GM03348 (cell line): ENCODE results near the gene CTDP1.

Experiments
- DNase-seq: peaks from one replicate; pipeline ENCODE4 v3.0.0; 2012; ENCODE audit warnings: low spot score

CTDP1 gene

DNA sequence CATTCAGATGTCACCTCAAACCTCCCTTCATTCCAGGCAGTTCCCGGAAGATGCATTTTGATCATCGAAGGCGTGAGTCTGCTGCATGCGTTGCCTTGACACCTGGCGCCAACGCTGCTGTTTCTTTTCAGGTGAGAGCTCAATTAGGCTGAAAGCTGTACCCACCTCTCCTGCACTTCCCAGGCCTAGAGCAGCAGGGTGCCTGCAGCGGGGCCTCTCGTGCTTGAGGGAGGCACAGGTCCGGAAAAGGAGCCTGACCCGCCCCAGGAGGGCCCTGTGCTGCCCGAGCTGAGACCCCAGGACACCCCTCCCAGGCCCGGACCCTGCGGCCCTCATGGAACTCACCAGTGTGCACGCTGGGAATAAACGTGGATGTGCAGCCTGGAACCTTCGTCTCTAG, 86.7 kb downstream of the CTDP1 start:
- DNase-seq, result no peak

DNA sequence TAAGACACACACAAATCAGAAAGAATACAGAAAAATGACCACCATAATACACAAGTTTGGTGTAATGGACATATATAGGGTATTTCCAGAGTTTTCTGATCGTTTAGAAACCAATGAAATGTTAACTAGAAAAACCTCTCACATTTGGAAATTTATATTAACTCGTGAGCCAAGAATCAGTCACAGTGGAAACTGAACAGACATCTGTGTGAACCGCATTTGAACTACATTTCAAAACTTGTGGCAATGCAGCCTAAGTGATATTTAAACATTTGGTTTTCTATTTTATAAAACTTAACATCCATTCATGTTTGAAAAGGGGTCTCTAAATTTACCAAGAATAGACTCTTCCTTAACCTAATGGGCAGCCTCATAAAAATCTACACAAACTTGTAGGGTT, 89.1 kb downstream of the CTDP1 start:
- no peak for DNase-seq

DNA sequence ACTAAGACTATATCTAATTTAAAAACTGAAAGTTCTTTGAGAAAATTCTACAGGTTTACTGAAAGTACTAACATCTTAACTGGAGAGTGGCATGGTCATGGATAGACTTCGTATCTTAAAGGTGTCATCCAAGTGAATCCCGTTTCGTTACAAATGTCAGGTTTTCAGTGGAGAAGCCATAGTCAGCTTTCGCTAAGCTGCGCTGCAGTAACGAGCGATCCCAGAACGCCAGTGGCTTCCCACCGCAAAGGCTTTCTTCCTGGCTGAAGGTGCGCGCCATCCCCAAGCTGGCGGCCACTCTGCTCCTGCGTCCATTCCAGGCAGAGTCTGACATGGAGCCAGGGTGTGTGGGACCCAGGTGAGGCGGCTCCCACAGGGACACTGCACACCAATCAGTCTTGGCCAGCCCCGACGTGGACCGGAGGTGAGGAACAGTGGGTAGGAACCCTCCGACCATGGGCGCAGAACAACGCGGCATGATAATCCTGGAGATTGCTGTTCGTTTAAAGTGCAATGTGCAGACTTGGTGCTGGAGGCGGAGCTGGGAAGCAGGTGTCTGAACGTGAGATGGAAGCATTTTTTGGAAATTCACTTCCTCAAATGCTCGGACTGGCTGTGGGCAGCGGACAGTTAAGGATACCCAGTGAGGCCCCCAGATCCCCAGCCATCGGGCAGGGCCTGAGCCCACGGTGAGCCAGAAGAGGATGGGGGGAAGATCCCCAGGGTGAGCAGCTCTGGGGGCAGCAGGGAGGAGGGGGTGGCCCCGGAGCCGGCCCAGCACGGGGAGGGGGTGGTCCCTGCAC, 90.3 kb downstream of the CTDP1 start:
- DNase-seq, result no peak

DNA sequence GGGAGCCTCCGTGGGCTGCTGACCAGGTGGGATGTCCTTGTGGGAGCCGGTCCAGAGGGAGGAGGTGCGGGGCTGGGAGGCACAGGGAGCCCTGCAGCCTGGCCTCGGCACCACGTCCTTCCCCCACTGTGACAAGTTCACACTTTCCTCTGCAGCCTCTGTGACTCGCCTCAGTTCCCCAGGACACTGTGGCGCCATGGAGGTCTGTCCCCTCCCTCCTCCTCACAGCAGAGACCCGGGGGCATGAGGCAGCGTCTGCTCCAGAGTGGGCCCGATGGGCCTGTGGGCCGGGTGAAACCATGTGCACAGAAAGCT, 90.9 kb downstream of the CTDP1 start:
- no peak for DNase-seq

DNA sequence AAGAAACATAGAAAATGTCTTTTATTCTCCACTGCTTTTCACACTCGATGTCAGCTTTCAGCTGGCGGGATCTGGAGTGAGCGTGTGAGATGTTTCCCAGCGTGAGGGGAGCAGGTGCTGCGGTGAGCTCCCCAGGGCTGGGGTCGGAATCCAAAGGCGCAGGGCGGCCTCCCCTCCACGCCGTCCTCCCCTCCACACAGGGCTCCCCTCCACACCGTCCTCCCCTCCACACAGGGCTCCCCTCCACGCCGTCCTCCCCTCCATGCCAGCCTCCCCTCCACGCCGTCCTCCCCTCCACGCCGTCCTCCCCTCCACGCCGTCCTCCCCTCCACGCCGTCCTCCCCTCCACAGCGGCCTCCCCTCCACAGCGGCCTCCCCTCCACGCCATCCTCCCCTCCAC, 91.2 kb downstream of the CTDP1 start:
- DNase-seq, result no peak

DNA sequence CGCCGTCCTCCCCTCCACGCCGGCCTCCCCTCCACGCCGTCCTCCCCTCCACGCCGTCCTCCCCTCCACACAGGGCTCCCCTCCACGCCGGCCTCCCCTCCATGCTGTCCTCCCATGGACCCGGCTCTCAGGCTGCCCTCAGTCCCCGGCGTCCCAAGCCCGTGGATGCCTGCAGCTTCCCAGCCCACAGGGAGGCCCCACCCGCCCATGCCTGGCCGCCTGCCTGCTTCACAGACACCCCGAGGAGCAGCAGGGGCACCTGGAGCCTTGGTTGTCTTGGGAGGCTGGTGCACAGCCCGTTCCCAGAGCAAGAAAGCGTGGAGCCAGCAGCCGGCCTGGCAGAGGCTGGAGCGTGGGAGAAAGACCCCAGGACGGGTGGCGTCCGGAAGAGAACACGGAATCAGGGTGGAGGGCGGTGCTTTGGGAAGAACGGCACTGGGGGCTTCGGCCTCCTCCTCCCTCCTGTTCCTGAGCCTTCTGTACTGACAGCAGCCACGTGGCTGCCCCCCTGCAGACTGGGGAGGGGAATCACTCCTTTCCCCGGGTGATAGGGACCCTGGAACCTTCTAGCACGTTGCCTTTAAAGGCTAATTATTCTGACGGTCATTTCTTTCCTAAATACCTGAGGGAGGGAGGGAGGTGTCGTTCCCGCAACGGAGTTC, 92.0 kb downstream of the CTDP1 start:
- DNase-seq, result no peak

DNA sequence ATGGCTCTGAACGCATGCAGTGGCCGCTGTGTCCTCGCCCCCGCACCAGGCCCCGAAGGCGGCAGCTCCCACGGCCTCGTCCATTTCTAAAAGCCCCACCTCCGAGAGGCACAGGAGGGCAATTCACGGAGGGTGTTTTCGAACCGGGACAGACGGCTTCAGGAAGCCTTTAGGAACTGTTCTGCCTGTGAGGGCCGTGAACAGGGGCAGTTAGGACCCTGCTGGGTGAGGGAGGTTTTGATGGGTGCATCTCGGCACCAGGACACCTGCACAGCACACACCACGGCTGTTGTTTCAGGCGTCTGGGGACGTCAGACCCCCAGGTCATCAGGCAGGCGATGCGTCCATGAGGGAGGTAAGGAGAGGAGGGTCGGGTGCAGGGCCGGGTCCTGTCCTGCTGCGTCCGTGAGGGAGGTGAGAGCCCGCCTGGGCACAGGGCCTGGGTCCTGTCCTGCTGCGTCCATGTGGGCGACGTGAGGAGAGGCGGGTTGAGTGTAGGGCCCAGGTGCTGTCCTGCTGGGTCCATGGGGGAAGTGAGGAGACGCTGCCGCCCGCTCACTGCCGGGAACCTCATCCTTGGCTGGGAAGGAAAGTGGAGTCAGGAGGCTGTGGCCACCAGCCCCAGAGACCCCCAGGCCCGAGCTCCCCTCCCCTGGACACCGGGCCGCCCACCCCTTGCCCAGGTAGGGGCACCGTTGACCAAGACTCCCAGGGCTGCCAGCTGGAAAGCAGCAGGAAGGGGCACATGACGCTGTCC, 92.7 kb downstream of the CTDP1 start:
- DNase-seq, result no peak

DNA sequence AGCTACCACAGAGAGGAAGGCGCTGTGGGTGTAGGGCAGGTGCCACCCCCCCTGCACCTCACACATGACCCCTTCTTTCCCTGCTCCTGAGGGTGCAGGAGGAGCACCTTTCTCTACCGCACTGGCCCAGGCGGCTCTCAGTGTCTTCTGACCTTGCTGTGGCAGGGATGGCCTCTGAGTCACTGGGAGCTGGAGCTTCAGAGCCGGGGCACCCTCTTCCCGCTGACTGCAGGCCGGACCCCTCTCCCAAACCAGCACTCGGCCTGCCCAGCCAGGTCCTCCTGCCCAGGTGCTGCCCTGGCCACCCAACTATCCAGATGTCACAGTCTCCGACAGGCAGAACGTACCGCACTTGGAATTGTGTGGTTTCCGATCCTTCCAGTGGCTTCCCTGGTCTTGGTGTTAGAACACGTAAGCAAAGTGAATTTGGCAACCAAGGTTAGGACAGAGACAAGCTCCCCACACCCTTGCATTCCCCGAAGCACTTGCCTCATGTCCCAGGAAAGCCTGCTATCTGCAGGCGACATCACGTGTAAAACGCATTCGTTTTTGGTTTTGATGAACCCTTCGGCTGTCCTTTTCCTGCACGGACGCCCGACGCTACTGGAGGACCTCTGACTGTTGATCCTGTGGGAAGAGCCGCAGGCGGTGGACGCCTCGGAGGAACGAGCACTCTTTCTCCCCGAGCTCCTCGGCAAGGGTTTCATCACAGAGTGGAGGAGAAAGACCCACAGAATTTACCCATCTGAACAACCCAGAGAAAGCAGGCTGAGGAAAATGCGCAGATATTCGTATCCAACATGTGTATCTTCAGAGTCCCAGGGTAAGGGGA, 93.5 kb downstream of the CTDP1 start:
- no peak for DNase-seq

DNA sequence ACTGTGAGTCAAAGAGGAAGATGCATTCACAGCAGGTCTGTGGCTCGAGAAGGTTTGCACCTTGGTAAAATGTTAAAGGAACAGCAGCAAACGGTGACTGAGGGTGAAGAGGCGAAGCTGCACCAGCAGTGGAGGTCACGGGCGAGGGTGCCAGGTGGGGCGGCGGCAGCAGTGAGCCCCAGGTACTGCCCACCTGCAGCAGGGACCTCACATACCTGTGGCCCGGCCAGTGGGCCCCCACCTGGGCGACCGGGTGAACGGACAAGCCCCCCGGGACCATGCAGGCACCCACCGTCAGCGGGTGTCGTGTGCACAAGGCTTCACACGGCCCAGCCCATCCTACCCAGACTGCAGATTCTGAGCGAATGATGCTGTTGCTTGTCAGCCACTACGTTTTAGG, 94.5 kb downstream of the CTDP1 start:
- no peak for DNase-seq

DNA sequence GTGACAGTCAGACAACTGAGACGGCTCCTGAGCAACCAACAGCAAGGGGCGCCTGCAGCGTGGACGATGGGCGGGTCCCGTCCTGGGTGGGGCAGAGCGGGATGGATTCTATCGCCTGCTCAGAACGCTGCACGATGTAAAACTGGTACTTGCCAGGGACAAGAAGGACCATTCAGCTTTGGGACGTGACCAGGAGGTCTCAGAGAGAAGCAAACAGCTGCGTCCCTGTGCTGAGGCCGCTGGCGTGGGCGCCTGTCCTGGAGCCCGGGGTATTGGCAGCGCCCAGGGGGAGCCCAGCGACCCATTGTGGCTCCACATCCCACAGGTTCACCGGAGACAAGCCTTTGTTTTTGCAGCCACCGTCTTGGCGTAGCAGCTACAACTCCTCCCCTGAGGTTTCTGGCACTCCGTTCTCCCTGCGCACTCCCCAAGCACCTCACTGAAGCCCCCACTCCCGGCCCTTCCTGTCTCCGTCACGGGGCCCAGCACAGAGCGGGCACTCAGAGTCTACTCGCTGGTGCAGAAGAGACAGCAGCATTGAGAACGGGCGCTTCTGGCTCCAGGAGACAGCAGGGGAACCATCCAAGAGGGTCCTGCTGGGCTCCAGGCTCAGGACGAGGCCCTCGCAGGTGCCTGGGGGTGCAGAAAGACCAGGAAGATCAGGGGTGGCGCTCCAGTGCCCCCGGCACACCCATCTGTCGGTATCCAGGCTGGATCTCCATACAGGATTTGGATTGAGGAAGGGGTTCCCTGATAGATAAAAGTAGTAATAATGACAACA, 96.0 kb downstream of the CTDP1 start:
- DNase-seq, result no peak

DNA sequence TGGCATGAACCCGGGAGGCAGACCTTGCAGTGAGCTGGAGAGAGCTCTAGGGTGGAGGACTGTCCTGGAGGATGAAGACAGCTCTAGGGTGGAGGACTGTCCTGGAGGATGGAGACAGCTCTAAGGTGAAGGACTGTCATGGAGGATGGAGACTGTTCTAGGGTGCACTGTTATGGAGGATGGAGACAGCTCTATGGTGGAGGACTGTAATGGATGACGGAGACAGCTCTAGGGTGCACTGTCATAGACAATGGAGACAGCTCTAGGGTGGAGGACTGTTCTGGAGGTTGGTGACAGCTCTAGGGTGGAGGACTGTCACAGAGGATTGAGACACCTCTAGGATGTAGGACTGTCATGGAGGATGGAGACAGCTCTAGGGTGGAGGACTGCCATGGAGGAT, 97.1 kb downstream of the CTDP1 start:
- DNase-seq, result no peak

DNA sequence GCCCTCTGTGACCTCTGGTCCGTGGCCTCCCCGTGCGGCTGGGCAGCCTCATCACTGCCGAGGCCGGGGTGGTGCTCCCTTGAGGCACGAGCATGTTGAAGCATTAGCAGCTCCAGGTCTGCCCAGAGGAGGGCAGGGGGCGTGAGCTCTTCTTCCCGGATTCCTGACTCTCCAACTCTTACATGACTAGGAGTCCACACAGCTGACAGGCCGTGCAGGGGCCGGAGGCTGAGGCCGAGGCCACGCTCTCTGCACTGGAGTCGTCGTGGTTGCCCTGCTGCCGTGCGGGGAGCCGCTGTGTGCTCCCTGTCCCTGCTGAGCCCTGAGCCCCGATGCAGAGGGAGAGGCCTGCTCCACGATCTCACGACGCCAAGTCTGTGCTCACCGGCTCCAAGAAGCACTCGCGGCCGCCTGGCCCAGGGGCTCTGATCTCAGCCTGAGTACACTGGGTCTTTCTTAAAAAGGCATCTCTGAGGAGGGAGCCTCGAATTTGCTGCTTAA, 98.7 kb downstream of the CTDP1 start:
- no peak for DNase-seq

DNA sequence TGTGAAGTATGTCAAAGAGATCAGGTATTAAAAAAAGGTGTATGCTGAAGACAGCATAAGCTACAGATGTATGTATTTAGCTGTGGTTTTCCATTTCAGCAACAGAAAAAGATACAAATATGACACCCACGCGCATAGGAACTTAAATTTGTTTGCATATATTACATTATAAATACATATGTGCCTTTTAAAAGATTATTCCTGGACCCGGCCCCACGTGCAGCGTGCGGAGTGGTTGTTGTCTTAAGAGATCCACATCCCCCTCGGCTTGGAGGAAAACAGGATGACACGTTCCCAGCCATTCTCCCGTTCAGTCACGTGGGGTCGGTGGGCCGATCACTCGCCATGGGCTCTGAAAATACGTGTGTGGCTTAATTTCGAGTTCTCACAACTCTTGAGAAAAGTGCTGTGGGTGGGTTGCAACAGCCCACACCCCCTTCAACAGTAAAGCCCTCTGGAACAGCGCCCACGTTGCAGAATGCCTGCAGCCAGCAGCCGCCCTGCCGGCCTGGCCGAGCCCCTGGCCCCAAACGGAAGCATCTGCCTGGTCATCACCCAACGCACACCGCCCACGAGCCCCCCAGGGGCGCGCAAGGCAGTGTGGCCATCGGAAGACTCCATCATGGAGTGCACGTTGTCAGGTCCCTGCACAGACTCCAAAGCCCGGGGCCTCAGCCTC, 99.6 kb downstream of the CTDP1 start:
- DNase-seq, result no peak

DNA sequence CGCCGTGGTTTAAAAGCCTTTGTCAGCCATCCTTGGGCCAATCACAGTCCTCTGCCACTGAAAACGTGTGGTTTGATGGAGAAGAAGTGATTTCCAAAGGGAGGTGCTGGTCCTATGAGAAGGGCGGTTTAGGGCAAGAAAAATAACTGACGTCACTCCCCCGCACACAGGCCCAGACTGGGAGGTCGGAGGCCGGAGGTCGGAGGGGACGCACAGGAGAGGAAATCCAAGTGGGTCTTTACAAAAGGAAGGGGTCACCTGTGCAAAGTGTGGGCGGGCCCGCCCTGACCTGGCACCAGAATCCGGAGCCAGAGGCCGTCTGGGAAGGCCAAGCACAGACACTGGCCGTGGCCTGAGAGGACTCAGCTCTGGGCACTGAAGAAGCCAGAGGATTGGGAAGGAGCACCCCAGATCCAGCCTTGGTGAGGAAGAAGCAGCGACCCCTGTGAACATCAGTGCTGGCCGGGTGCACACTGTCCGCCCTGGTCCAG, 100.1 kb downstream of the CTDP1 start:
- no peak for DNase-seq

DNA sequence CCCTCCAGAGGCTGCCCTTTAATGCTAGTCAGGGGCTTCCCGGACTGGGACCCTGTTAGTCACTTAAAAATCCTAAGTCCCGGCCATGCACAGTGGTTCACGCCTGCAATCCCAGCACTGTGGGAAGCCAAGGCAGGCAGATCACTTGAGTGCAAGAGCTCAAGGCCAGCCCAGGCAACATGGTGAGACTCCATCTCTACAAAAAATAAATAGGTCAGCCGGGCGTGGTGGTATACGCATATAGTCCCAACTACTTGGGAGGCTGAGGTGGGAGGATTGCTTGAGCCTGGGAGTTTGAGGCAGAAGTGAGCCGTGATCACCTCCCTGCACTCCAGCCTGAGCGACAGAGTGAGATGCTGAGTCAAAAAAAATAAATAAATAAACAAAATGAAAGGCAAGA, 100.9 kb downstream of the CTDP1 start:
- no peak for DNase-seq

DNA sequence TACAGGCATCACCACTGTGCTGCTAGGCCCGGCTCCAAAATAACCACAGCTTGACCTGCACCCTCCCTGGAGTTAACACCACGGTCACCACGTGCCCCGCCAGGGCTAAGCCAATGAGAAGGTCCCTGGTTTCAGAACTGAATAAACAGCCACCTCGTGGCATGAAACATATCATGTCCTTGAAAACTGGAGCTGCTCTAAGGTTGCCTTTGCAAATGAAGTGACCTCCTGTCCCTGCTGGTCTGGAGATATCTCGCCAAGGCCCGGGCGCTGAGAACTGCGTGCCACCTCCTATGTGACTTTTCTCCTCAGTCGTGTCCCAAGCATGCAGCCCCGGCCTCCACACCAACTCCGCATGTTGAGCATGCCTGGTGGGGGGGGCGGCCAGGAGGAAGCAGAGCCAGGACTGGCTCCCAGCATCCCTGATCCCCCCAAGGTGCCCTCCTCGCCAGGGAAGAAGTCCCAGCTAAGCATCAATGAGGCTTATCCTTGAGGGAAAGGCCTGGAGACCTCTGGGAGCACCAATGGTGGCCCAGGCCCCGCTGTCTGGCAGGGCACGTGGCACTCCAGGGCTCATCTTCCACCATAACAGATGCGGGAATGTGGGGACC, 101.8 kb downstream of the CTDP1 start:
- no peak for DNase-seq

DNA sequence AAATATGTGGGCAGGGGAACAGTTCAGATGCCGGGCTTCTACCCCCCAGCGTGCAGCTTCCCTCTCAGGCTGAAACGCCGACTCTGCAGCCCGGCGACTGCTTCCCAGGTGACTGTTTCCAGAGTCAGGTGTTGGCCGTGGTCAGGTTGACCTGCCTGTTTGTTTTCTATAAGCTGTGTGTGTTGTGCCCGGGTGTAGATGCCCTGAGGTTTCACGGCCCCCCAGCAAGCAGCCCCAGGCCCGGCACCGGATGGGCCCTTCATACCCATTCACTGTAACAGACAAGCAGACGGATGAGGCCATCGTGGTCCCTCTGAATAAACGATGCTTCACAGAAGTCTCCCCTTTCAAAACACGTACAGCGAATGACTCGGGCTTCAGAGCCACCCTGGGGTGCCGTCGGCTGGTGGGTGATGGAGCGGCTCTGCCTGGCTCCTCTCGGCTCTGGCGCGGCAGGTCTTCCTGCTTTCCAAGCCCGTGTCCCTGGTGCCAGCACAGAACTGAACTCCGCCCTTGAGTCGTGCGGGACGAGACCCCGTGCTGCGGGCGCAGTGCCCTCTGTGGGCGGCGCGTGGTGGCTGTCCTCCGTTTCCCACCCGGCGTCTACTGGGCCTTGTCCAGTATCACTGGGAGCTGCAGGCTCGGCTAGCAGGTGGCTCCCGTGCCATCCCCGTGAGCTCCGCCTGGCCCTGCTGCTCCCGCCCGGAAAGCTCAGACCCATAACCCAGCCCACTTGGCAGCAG, 103.1 kb downstream of the CTDP1 start:
- DNase-seq, result no peak

DNA sequence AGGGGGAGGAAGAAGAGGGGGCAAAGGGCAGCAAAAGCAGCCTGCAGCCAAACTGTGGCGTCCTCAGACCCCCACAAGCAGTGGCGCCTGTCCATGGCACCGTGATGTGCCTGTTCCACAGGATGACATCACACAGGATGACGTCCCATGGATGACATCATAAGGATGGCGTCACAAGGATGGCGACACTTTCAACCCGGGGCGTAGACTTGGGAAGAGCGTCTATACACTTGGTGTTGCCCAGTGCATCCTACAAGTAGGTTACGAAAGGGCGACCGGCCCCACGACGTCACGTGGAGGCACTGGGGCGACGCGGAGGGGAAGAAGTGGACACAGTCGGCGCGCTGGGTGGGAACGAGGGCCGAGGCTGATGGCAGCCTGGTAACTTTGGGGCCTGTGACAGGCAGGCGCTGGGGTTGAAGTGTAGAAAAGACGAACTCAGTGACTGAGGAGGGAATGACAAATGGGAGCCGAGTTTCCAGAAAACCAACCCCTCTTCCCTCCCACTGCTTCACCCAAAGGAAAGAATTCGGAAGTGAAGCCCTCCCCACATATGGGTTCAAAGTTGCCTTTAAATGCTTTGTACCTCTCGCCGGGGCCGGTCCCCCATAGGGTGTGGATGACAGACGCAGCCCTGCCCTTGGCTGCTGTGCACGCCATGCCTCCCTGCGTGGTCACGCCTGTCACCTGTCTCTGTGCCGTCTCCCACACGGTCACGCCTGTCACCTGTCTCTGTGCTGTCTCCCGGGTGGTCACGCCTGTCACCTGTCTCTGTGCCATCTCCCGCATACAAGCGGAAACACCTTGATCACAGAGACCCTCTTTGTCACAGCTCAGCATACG, 104.7 kb downstream of the CTDP1 start:
- no peak for DNase-seq
